HepG2 (cell line): ENCODE data around the gene KIAA1549. TPM values are rescaled to one million over a fixed set of nuclear protein-coding genes. Genes with fewer than 3 reads are reported as not detected.

ENCODE experiments used
- ATAC-seq: fragments of 200-7000 bp; cut with Tn5 transposase; 3 replicates; pipeline ENCODE4 v1.9.1; 2020; ENCODE audit warnings: mild to moderate bottlenecking, moderate library complexity
- BruUV-seq: library from RNA; stranded (reverse); fragments of 400-500 nt; replicated peaks from 2 replicates; lab custom pipeline; 2021; lab: Mats Ljungman, UMichigan
- CTCF ChIA-PET: fragments of 300-600 bp; formaldehyde crosslinking; extraction: SDS; loops from one replicate; lab custom pipeline; 2021; ENCODE audit warnings: low total read pairs, inconsistent platforms, low intra/inter-chr PET ratio; lab: Yijun Ruan, JAX
- POLR2A ChIA-PET: fragments of 350-600 bp; sonication (Branson Sonifier 250); formaldehyde crosslinking; loops from one replicate; lab custom pipeline; 2020; ENCODE audit warnings: antibody characterized with exemption, inconsistent platforms; lab: Yijun Ruan, JAX
- DNase-seq: peaks from one replicate; pipeline ENCODE4 v3.0.0-alpha.2; 2015; ENCODE audit warnings: low spot score
- FAIRE-seq: peaks from 3 replicates; lab custom pipeline; 2011; peaks lifted over from hg19 to GRCh38; lab: Jason Lieb, UNC
- H2AFZ ChIP-seq: one replicate; pipeline ENCODE4 v1.6.1; 2011; ENCODE audit warnings: low read length, inconsistent platforms
- H3K27ac ChIP-seq: fragments of 300-600 bp; 3 replicates; pipeline ENCODE4 v1.8.0; 2011; ENCODE audit warnings: mixed run types, mild to moderate bottlenecking, mixed read lengths, low read length, inconsistent platforms; ENCODE audit not compliant: insufficient read depth; ENCODE audit errors: extremely low read length
- H3K27me3 ChIP-seq, 2 experiments: fragments of 200-600 bp in 1 of 2; 2 replicates in 1 of 2; 3 replicates in 1 of 2; pipeline versions ENCODE4 v1.6.0 to v1.8.0; 2011; ENCODE audit warnings: low read length in 2 of 2, mild to moderate bottlenecking in 2 of 2, moderate library complexity in 2 of 2, inconsistent platforms in 1 of 2; ENCODE audit not compliant: insufficient read depth in 2 of 2, control insufficient read depth in 1 of 2
- H3K36me3 ChIP-seq, 2 experiments: fragments of 200-600 bp in 1 of 2; replicated peaks in 1 of 2; 2 replicates in 1 of 2; 3 replicates in 1 of 2; pipeline versions ENCODE4 v1.5.1 to v1.8.0; 2011; ENCODE audit warnings: low read length in 2 of 2, inconsistent platforms in 1 of 2; ENCODE audit not compliant: insufficient read depth in 2 of 2, control insufficient read depth in 1 of 2
- H3K4me1 ChIP-seq: 2 replicates; pipeline ENCODE4 v1.5.1; 2012; ENCODE audit warnings: low read length, inconsistent platforms; ENCODE audit not compliant: insufficient read depth
- H3K4me2 ChIP-seq: 2 replicates; pipeline ENCODE4 v1.6.0; 2011; ENCODE audit warnings: low read depth, low read length, inconsistent platforms
- H3K4me3 ChIP-seq, 3 experiments: fragments of 200-600 bp in 1 of 3; sonication (generic), shearing (Covaris generic) in 1 of 3; replicated peaks in 1 of 3; 2 replicates each; pipeline ENCODE4 v1.5.1; 2011 to 2016; ENCODE audit warnings: low read length in 3 of 3, inconsistent platforms in 2 of 3, low read depth in 2 of 3, mild to moderate bottlenecking in 2 of 3, control low read depth in 1 of 3, mixed read lengths in 1 of 3; ENCODE audit not compliant: insufficient read depth in 1 of 3
- H3K79me2 ChIP-seq: one replicate; pipeline ENCODE4 v1.6.1; 2011; ENCODE audit warnings: low read length, inconsistent platforms; ENCODE audit not compliant: insufficient read depth
- H3K9ac ChIP-seq: 2 replicates; pipeline ENCODE4 v1.6.0; 2011; ENCODE audit warnings: mild to moderate bottlenecking, low read depth, low read length, inconsistent platforms; ENCODE audit not compliant: insufficient read depth
- H3K9me3 ChIP-seq: 2 replicates; pipeline ENCODE4 v1.5.1; 2012; ENCODE audit warnings: mild to moderate bottlenecking, low read length
- H4K20me1 ChIP-seq: 2 replicates; pipeline ENCODE4 v1.6.0; 2011; ENCODE audit warnings: inconsistent platforms, mild to moderate bottlenecking, low read length, moderate library complexity; ENCODE audit not compliant: insufficient read depth
- KDM1A ChIP-seq: IDR thresholded peaks from 2 replicates; pipeline ENCODE4 v1.6.1; 2016; ENCODE audit warnings: missing compliant biosample characterization
- LCORL ChIP-seq, 2 experiments: fragments of 450-650 bp in 1 of 2; sonication (generic) in 1 of 2; formaldehyde crosslinking in 1 of 2; IDR thresholded peaks; 2 replicates each; pipeline versions ENCODE4 v1.5.0 to v1.6.1; 2017 to 2020; ENCODE audit warnings: antibody characterized with exemption in 1 of 2, missing genetic modification reagents in 1 of 2
- RBAK ChIP-seq: sonication (generic); formaldehyde crosslinking; IDR thresholded peaks from 2 replicates; pipeline ENCODE4 v1.5.1; 2020; ENCODE audit warnings: mild to moderate bottlenecking, missing genetic modification reagents
- TEAD3 ChIP-seq: optimal IDR thresholded peaks from 2 replicates; pipeline ENCODE3; 2016; ENCODE audit warnings: borderline replicate concordance
- WGBS: methylation state at CpG from one replicate; pipeline ENCODE4 v1.1.6; 2017; ENCODE audit warnings: low lambda C conversion rate; 5-methylcytosine and 5-hydroxymethylcytosine counted together
- in situ Hi-C: cut with HindIII; loops from 2 replicates; pipeline ENCODE4 v1.10.0; 2017; ENCODE audit warnings: low pct_unique_long_range_greater_than_20kb; ENCODE audit not compliant: extremely low pct_ligation_motif_present
- intact Hi-C: fragments of 100-400 bp; cut with micrococcal nuclease; formaldehyde crosslinking; loops from one replicate; pipeline ENCODE4 v1.10.0; 2022; ENCODE audit not compliant: unreplicated experiment
- polyA plus RNA-seq, 8 experiments: library from polyadenylated mRNA; depleted of rRNA in 3 of 8; stranded (reverse) in 7 of 8; unstranded in 1 of 8; fragments of >200 nt; fragmentation: Illumina TruSeq in 4 of 8; extraction: Trizol in 4 of 8; gene quantifications; 2 replicates each; pipeline versions ENCODE4 v1.2.1 to v1.2.3, GENCODE V29; 2011 to 2016; ENCODE audit warnings: low read depth in 4 of 8, missing spikeins in 1 of 8, mixed read lengths in 1 of 8; ENCODE audit not compliant: insufficient read depth in 1 of 8
- total RNA-seq, 5 experiments: library from RNA; depleted of rRNA; stranded (reverse); fragments of >200 nt; fragmentation: Illumina TruSeq; extraction: Trizol; gene quantifications; 2 replicates each; pipeline ENCODE4 v1.2.3, GENCODE V29; 2016; ENCODE audit warnings: low read depth in 1 of 5
- TF ChIP-seq, protein P1 (sequence below): sonication (generic); formaldehyde crosslinking; IDR thresholded peaks from 2 replicates; pipeline ENCODE4 v1.8.0; 2022; ENCODE audit warnings: missing genetic modification reagents, mild to moderate bottlenecking, borderline replicate concordance
- TF ChIP-seq, protein P2 (sequence below), 2 experiments: sonication (generic) in 1 of 2; formaldehyde crosslinking in 1 of 2; IDR thresholded peaks; 2 replicates each; pipeline versions ENCODE4 v1.4.0 to v1.6.1; 2016 to 2020; ENCODE audit warnings: borderline replicate concordance in 1 of 2, low read depth in 1 of 2, mild to moderate bottlenecking in 1 of 2, missing genetic modification reagents in 1 of 2
- TF ChIP-seq, protein P3 (sequence below): sonication (generic); formaldehyde crosslinking; conservative IDR thresholded peaks from 2 replicates; pipeline ENCODE4 v1.8.1; 2023; ENCODE audit warnings: missing genetic modification reagents
- TF ChIP-seq, protein P4 (sequence below): IDR thresholded peaks from 2 replicates; pipeline ENCODE4 v1.6.1; 2016; ENCODE audit warnings: control low read depth

The KIAA1549 gene
- total and polyA plus RNA-seq, 2 of the 13 experiments (the other 11 are each of a cell fraction or from before 2014, with no cell fraction given) = 1.1 to 1.8 TPM

DNA sequence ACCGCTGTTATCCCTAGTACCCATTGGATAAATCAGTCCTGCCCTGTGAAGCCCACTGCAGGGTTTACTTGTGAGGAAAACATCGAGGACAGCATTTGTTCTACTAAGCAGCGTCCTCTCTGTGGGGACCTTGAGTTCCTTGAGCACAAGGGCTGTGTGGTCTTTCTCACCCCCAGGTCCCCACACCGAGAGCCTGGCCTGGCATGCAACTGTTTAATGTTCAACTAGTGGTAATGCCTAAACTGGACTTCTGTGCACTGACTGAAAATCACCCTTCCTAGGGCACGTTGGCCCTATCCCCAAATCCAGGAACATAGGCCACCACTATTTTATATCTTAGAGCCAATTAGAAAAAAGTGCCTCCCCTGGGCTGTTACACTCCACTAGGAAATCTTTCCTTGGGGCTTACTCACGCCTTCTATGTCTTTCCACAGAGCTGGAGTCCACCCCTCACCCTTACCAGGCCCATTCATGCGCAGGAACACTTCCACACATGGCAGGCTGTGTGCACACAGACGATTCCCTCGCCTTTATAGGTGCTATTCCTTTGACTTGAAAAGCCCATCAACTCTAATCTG is 185.1 kb downstream of the KIAA1549 start:
- intact Hi-C loops (no loop called here), in situ Hi-C loops (no loop called here)
- peaks cover 3 to 11% of the 10 kb centered on the region in 2 experiments; a peak in 2 of 5 replicates for H3K27me3 ChIP-seq
- peaks cover 27% of the 10 kb centered on the region for H3K4me1 ChIP-seq
- CTCF ChIA-PET = no interaction called here
- no peaks in the 10 kb centered on the region for H4K20me1 ChIP-seq
- no peak overlapping the region for H2AFZ ChIP-seq
- H3K79me2 ChIP-seq = no peaks in the 10 kb centered on the region
- FAIRE-seq (peak; percentile 64), ATAC-seq (peak; percentile 86)
- H3K4me3 ChIP-seq = no peak overlapping the region
- H3K27ac ChIP-seq = no peak overlapping the region
- 33% methylated on average over 9 of the region's 9 CpGs for WGBS
- no peaks in the 10 kb centered on the region for H3K9me3 ChIP-seq
- H3K9ac ChIP-seq = no peak overlapping the region
- no peak for TF ChIP-seq LCORL (IDR thresholded peaks at IDR 0.05)
- no peak for TF ChIP-seq LCORL (CRISPR knock-in tag; IDR thresholded peaks at IDR 0.05)
- TF ChIP-seq, protein P1, sequence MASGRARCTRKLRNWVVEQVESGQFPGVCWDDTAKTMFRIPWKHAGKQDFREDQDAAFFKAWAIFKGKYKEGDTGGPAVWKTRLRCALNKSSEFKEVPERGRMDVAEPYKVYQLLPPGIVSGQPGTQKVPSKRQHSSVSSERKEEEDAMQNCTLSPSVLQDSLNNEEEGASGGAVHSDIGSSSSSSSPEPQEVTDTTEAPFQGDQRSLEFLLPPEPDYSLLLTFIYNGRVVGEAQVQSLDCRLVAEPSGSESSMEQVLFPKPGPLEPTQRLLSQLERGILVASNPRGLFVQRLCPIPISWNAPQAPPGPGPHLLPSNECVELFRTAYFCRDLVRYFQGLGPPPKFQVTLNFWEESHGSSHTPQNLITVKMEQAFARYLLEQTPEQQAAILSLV (CRISPR knock-in tag) = 0 out of 2 replicates have a peak, but pooled peaks have one; percentile 27
- TF ChIP-seq KDM1A (CRISPR knock-in tag) = no peak
- TF ChIP-seq, protein P2, sequence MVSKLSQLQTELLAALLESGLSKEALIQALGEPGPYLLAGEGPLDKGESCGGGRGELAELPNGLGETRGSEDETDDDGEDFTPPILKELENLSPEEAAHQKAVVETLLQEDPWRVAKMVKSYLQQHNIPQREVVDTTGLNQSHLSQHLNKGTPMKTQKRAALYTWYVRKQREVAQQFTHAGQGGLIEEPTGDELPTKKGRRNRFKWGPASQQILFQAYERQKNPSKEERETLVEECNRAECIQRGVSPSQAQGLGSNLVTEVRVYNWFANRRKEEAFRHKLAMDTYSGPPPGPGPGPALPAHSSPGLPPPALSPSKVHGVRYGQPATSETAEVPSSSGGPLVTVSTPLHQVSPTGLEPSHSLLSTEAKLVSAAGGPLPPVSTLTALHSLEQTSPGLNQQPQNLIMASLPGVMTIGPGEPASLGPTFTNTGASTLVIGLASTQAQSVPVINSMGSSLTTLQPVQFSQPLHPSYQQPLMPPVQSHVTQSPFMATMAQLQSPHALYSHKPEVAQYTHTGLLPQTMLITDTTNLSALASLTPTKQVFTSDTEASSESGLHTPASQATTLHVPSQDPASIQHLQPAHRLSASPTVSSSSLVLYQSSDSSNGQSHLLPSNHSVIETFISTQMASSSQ (IDR thresholded peaks at IDR 0.05; ENCODE audit: low read depth) = 0 out of 2 replicates have a peak, but pooled peaks have one; percentile 21
- TF ChIP-seq, protein P2 (CRISPR knock-in tag; IDR thresholded peaks at IDR 0.05; ENCODE audit: borderline replicate concordance) = no peak
- TF ChIP-seq, protein P3, sequence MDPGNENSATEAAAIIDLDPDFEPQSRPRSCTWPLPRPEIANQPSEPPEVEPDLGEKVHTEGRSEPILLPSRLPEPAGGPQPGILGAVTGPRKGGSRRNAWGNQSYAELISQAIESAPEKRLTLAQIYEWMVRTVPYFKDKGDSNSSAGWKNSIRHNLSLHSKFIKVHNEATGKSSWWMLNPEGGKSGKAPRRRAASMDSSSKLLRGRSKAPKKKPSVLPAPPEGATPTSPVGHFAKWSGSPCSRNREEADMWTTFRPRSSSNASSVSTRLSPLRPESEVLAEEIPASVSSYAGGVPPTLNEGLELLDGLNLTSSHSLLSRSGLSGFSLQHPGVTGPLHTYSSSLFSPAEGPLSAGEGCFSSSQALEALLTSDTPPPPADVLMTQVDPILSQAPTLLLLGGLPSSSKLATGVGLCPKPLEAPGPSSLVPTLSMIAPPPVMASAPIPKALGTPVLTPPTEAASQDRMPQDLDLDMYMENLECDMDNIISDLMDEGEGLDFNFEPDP (CRISPR knock-in tag) = 0 out of 2 replicates have a peak, but pooled peaks have one; percentile 46
- no peak for TF ChIP-seq RBAK (CRISPR knock-in tag)
- peak; percentile 36 for TF ChIP-seq TEAD3 (CRISPR knock-in tag)
- TF ChIP-seq, protein P4, sequence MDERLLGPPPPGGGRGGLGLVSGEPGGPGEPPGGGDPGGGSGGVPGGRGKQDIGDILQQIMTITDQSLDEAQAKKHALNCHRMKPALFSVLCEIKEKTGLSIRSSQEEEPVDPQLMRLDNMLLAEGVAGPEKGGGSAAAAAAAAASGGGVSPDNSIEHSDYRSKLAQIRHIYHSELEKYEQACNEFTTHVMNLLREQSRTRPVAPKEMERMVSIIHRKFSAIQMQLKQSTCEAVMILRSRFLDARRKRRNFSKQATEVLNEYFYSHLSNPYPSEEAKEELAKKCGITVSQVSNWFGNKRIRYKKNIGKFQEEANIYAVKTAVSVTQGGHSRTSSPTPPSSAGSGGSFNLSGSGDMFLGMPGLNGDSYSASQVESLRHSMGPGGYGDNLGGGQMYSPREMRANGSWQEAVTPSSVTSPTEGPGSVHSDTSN (CRISPR knock-in tag) = no peak
- TF ChIP-seq, all 625 proteins: peak for 4
- H3K36me3 ChIP-seq = no peaks in the 10 kb centered on the region
- BruUV-seq = no TSS peak
- POLR2A ChIA-PET = no interaction called here
- DNase-seq = no peak
- peak overlapping the region; percentile 43; the same call in 1 of the 2 replicates for H3K4me2 ChIP-seq
